Activated T-cell treated with anti-CD3 and anti-CD28 coated beads, Interleukin-2, amount 50 U/mL, for 24 hours (primary cell): Measurements from ENCODE around the gene TGFBR1.

ENCODE experiments used
- DNase-seq: peaks from one replicate; pipeline ENCODE4 v3.0.0-alpha.2; 2020
- H3K27ac Mint-ChIP-seq: 2 replicates; pipeline ENCODE4 v1.8.0; 2020; ENCODE audit warnings: mild to moderate bottlenecking, mixed read lengths
- H3K27me3 Mint-ChIP-seq: 2 replicates; pipeline ENCODE4 v1.8.0; 2020; ENCODE audit warnings: mixed read lengths
- H3K36me3 Mint-ChIP-seq: 2 replicates; pipeline ENCODE4 v1.8.0; 2020; ENCODE audit warnings: low read depth, mixed read lengths
- H3K4me1 Mint-ChIP-seq: 2 replicates; pipeline ENCODE4 v1.8.0; 2020; ENCODE audit warnings: low read depth, mixed read lengths
- H3K4me3 Mint-ChIP-seq: 2 replicates; pipeline ENCODE4 v1.8.0; 2020; ENCODE audit warnings: mild to moderate bottlenecking, moderate library complexity, mixed read lengths
- H3K9me3 Mint-ChIP-seq: 2 replicates; pipeline ENCODE4 v1.8.0; 2020; ENCODE audit warnings: mixed read lengths

TGFBR1 gene

DNA sequence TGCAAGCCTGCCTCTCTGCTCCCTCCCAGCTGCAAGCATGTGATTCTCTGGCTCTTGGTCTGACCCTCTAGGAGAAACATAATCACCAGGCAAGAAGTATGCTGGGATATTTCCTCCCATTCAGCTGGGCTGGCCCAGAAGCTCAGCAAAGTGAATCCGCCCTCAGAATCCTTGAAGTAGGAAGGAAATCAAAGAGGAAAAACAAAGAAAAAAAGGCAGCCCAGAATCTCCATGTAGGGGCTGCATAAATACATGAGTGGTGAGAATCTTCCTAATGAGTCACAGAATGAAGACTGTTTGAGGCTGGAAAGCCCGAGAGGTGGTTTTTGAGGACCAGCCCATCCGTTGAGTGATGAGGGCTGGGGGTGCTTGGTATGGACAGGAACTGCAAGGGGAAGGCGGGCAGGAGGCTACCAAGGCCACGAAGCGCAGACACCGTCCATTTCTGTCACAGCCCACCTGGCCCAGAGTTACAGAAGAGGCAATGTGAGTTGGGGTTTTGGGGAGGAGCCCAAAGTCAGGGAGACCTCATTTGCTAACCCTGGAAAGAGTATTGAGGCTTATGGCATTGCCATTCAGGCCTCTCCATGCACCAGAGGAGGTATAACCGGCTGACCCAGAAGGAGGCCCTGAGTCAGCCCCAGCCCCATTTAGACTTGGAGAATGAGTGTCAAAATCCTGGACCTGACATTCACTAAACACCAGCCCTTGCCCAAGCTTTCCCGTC lies 33.4 kb upstream of the TGFBR1 start:
- H3K9me3 Mint-ChIP-seq, result no peaks in the 10 kb centered on the region
- DNase-seq, result no peak
- H3K27ac Mint-ChIP-seq, result no peak overlapping the region
- H3K27me3 Mint-ChIP-seq, result no peaks in the 10 kb centered on the region
- H3K4me3 Mint-ChIP-seq, result no peak overlapping the region
- peaks cover 46% of the 10 kb centered on the region for H3K4me1 Mint-ChIP-seq
- H3K36me3 Mint-ChIP-seq, result no peaks in the 10 kb centered on the region

- Mint-ChIP-seq H3K9me3 (no peaks in the 10 kb centered on the region), H3K4me1 (peaks cover 52% of the 10 kb centered on the region), H3K27me3 (no peaks in the 10 kb centered on the region), H3K4me3 (no peak overlapping the region), H3K36me3 (no peaks in the 10 kb centered on the region), H3K27ac (no peak overlapping the region)
- no peak for DNase-seq
Observed at GRCh38 chr9:99072040-99072394, 32.9 kb upstream of the TGFBR1 start.

DNA sequence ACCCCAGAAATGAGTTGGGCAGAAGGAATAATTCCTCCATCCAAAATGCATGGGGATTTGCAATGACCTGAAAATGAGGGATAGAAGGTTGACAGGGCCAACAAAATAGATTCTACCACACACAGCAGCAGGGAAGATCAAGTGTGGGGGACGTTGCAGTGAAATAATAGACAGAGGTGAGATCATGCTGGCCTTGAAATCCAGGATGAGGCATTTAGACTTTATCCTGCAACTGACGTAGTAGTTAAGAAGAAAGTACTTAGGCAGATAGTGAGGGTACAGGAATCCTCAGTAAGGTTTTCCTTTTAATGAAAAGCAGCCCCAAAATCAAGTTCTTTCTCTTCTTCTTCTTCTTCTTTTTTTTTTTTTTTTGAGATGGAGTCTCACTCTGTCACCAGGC lies 31.6 kb upstream of the TGFBR1 start:
- Mint-ChIP-seq H3K27ac (no peak overlapping the region), H3K4me1 (peaks cover 57% of the 10 kb centered on the region), H3K36me3 (no peaks in the 10 kb centered on the region), H3K9me3 (no peaks in the 10 kb centered on the region), H3K4me3 (no peak overlapping the region), H3K27me3 (no peaks in the 10 kb centered on the region)
- no peak for DNase-seq

DNA sequence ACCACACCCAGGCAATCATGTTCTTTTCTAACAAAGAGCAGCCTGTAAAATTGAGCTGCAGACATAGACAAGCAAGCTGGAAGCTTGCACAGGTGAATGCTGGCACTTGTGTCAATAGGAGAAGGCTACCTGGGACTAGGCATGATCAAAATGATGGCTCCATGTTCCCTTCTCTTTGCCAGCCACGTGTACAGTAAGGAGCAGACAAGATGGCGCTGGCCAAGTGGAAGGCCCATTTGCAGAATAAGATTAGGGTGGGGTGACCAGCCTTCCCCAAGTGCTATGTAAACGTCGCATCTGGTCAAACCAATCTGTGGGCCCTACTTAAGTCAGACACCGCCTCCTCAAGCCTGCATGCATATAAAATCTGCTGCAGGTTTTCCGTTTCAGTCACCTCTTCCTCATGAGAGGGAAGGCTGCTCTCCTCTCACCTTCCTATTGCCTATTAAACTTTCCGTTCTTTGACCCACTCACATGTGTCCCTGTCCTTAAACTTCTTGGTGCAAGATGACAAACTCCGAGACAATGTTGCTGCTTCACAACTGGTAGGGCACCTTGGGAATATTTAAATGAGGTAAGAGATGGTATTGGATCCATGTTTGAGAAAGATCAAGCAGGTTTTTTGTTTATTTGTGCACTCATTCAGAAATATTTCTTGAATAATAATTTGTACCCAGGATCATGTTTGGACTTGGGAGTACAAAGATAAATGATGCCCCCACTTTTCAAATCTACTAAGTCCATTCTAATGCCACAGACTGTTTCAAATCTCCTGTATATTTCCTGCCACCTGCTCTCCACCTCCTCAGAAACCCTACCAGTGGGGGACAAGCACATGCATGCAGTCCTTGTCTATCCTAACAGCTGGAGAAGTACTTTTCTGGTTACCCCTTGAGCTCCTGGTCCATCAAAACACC lies 30.7 kb upstream of the TGFBR1 start:
- no peak for DNase-seq
- Mint-ChIP-seq H3K4me3 (no peak overlapping the region), H3K27ac (no peak overlapping the region), H3K9me3 (no peaks in the 10 kb centered on the region), H3K36me3 (no peaks in the 10 kb centered on the region), H3K4me1 (peaks cover 51% of the 10 kb centered on the region), H3K27me3 (no peaks in the 10 kb centered on the region)

DNA sequence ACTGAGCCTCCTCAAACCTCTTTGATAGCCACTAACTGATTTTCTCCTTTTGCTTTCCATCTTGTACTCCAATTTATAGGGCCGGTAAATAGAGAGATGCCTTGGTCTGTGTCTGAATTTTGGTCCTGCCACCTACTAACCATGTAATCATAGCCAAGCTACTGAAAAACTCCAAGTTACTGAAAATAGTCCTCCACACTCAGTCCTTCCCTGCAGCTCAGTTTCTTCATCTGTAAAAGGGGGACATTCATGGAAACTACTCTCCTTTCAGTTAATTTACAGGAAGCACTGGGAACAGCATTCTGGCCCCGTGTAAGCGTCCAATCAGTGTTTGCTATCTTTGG lies 30.0 kb upstream of the TGFBR1 start:
- no peak overlapping the region for H3K4me3 Mint-ChIP-seq
- DNase-seq, result no peak
- no peak overlapping the region for H3K27ac Mint-ChIP-seq
- no peaks in the 10 kb centered on the region for H3K9me3 Mint-ChIP-seq
- H3K27me3 Mint-ChIP-seq, result no peaks in the 10 kb centered on the region
- H3K4me1 Mint-ChIP-seq, result peaks cover 48% of the 10 kb centered on the region
- H3K36me3 Mint-ChIP-seq, result no peaks in the 10 kb centered on the region

DNA sequence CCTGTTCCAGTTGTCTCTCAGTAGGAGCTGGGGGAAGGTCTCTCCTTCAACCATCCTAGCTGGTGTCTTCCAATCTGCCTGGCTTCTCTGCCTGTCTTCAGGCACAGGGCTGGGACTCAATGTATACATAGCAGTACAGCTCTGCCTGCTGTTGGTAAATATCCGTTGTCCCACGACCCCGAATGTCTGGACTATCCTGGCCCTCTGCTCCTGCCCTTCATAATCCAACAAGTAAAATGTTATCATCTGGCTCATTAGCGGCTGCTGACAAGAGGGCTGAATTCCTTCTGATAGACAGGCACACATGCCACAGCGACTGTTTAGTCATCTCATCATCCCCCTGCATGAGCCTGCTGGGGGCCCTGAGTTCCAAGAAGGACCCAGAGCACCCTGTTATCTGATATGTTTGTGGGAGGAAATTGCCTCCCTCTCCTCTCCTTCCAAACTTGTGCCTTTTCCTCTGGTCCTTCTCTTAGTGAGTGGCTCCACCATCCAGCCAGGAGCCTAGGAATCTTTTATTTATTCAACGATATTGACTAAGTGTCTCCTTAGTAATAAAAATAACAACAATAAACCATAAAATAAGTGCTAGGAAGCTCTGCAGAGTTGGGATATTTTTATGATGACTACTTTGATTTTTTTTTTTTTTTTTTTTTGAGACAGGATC lies 29.5 kb upstream of the TGFBR1 start:
- no peak for DNase-seq
- Mint-ChIP-seq H3K27me3 (no peaks in the 10 kb centered on the region), H3K27ac (no peak overlapping the region), H3K4me3 (no peak overlapping the region), H3K9me3 (no peaks in the 10 kb centered on the region), H3K4me1 (peaks cover 46% of the 10 kb centered on the region), H3K36me3 (no peaks in the 10 kb centered on the region)

GRCh38 chr9:99076030-99076429 lies 28.9 kb upstream of the TGFBR1 start:
- Mint-ChIP-seq H3K4me3 (no peak overlapping the region), H3K27ac (peak overlapping the region; percentile 85), H3K4me1 (peaks cover 40% of the 10 kb centered on the region), H3K27me3 (no peaks in the 10 kb centered on the region), H3K36me3 (no peaks in the 10 kb centered on the region), H3K9me3 (no peaks in the 10 kb centered on the region)
- DNase-seq, result no peak

DNA sequence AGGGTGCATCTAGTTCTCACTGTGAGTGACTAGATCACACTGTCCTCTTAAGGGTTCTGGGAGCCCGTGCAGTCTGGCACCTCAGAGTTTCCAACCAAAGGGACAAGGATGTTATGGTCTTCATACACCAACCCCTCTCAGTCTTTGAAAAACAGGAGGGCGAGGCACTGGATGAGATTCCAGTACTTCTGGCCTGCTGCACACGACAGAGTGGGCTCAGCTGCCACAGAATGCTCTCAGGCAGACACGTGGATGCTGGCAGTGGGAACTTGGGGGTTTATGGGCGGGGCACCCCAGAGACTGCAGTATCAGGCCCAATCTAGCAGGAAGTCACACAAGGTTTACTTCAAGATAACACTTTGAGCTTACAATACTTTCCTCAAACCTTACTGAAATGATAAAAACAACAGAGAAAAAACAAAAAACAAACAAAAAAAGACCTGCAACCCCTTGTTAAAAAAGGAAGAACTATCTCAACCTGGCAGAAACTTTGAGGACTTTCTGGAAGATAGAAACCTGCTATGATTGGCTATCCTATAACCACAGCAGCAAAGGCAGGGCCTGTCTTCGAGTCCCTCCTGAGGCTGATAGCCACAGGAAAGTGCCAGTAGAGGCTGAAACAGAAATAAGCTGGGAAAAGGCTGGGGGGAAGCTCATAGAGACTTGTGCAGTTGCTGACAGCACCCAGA lies 28.3 kb upstream of the TGFBR1 start:
- DNase-seq, result peak; percentile 54
- no peaks in the 10 kb centered on the region for H3K9me3 Mint-ChIP-seq
- H3K27ac Mint-ChIP-seq, result peak overlapping the region; percentile 85
- H3K36me3 Mint-ChIP-seq, result no peaks in the 10 kb centered on the region
- no peaks in the 10 kb centered on the region for H3K27me3 Mint-ChIP-seq
- H3K4me1 Mint-ChIP-seq, result peaks cover 34% of the 10 kb centered on the region
- H3K4me3 Mint-ChIP-seq, result peak overlapping the region; percentile 17

DNA sequence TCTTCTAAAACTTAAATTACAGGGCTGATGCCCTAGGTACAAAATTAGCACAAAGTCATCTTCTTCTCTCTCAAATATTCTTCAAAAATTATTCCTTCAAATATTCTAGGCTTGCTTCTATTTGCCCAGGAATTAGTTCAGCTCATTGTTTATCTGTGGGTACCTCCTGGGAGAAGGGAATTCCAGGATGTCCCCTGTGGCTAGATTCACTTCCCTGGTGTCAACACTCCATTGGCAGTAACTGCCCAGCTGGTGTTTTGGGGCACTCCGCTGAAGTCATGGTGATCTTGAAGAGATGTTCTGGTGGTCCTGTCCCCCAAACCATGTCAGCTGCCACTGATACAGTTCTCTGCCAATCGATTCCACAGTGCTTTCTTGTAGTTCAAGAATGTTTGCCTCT lies 26.2 kb upstream of the TGFBR1 start:
- H3K9me3 Mint-ChIP-seq, result no peaks in the 10 kb centered on the region
- peaks cover 32% of the 10 kb centered on the region for H3K4me1 Mint-ChIP-seq
- H3K27me3 Mint-ChIP-seq, result no peaks in the 10 kb centered on the region
- DNase-seq, result no peak
- no peaks in the 10 kb centered on the region for H3K36me3 Mint-ChIP-seq
- no peak overlapping the region for H3K27ac Mint-ChIP-seq
- no peak overlapping the region for H3K4me3 Mint-ChIP-seq

- peaks cover 32% of the 10 kb centered on the region for H3K4me1 Mint-ChIP-seq
- no peak for DNase-seq
- no peaks in the 10 kb centered on the region for H3K36me3 Mint-ChIP-seq
- H3K27me3 Mint-ChIP-seq, result no peaks in the 10 kb centered on the region
- no peak overlapping the region for H3K27ac Mint-ChIP-seq
- H3K9me3 Mint-ChIP-seq, result no peaks in the 10 kb centered on the region
- no peak overlapping the region for H3K4me3 Mint-ChIP-seq
Observed at GRCh38 chr9:99079542-99079941, 25.4 kb upstream of the TGFBR1 start.

DNA sequence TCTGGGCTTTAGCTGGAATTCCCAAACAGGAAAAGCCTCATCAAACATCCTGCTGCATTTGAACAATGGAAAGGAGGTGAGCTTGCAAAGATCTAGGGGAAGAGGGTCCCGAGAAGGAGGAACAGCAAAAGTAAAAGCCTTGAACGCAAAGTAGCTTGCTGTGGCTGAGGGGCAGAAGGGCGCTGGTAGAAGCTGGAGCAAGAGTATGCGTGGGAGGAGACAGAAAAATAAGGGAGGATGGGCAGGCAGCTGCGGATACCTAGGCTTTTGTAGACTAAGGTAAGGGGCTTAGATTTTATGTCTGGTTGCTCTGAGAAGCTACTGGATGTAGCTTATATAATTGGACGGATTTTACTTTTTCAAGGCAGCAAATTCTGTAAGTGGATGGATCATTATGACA lies 21.9 kb upstream of the TGFBR1 start:
- no peaks in the 10 kb centered on the region for H3K36me3 Mint-ChIP-seq

GRCh38 chr9:99085949-99086948 lies 18.7 kb upstream of the TGFBR1 start:
- Mint-ChIP-seq H3K36me3 (no peaks in the 10 kb centered on the region), H3K9me3 (peaks cover 5% of the 10 kb centered on the region), H3K4me1 (peaks cover 23% of the 10 kb centered on the region), H3K27ac (no peak overlapping the region), H3K27me3 (no peaks in the 10 kb centered on the region), H3K4me3 (no peak overlapping the region)
- DNase-seq, result no peak

More for the DNA sequence above, 21.9 kb upstream of the TGFBR1 start:
- no peak for DNase-seq
- Mint-ChIP-seq H3K27ac (no peak overlapping the region), H3K4me1 (peaks cover 20% of the 10 kb centered on the region), H3K4me3 (no peak overlapping the region), H3K9me3 (no peaks in the 10 kb centered on the region), H3K27me3 (no peaks in the 10 kb centered on the region)

- no peak overlapping the region for H3K27ac Mint-ChIP-seq
- peaks cover 5% of the 10 kb centered on the region for H3K9me3 Mint-ChIP-seq
- H3K4me1 Mint-ChIP-seq, result peaks cover 32% of the 10 kb centered on the region
- DNase-seq, result no peak
- no peaks in the 10 kb centered on the region for H3K27me3 Mint-ChIP-seq
- H3K36me3 Mint-ChIP-seq, result no peaks in the 10 kb centered on the region
- no peak overlapping the region for H3K4me3 Mint-ChIP-seq
Observed at GRCh38 chr9:99087462-99087861, 17.5 kb upstream of the TGFBR1 start.
